H1 (cell line): ENCODE results near the gene FBXO34. TPM values are rescaled to one million over a fixed set of nuclear protein-coding genes. Genes with fewer than 3 reads are reported as not detected.

Experiments used
- CTCF ChIA-PET: fragments of 300-600 bp; sonication (Branson Sonifier 250); formaldehyde crosslinking; loops from one replicate; lab custom pipeline; 2021; ENCODE audit not compliant: partially characterized antibody; lab: Charles Lee
- POLR2A ChIA-PET: fragments of 300-600 bp; sonication (Branson Sonifier 250); formaldehyde crosslinking; loops from one replicate; lab custom pipeline; 2021; ENCODE audit warnings: inconsistent platforms; ENCODE audit not compliant: partially characterized antibody; lab: Charles Lee
- DNase-seq, 2 experiments: peaks; one replicate each; pipeline versions ENCODE4 v3.0.0 to v3.0.0-alpha.2; 2010 to 2022; ENCODE audit warnings: low spot score in 2 of 2, low read depth in 1 of 2, mixed read lengths in 1 of 2
- FAIRE-seq: peaks from 2 replicates; lab custom pipeline; 2011; peaks lifted over from hg19 to GRCh38; lab: Jason Lieb, UNC
- H2AFZ ChIP-seq: 2 replicates; pipeline ENCODE4 v1.8.1; 2012; ENCODE audit warnings: low read length, inconsistent platforms
- H2AK5ac ChIP-seq: 2 replicates; pipeline ENCODE4 v1.6.1; 2013; ENCODE audit warnings: low read depth, low read length
- H2BK120ac ChIP-seq: replicated peaks from 2 replicates; pipeline ENCODE3; 2013; ENCODE audit warnings: low read depth, low read length, inconsistent platforms
- H2BK12ac ChIP-seq: 2 replicates; pipeline ENCODE4 v1.6.1; 2013; ENCODE audit warnings: low read depth, low read length
- H2BK15ac ChIP-seq: 2 replicates; pipeline ENCODE4 v1.6.1; 2013; ENCODE audit warnings: low read length
- H2BK20ac ChIP-seq: 2 replicates; pipeline ENCODE4 v1.6.1; 2013; ENCODE audit warnings: low read length
- H2BK5ac ChIP-seq: 2 replicates; pipeline ENCODE4 v1.6.1; 2013; ENCODE audit warnings: low read depth, low read length
- H3K14ac ChIP-seq: 2 replicates; pipeline ENCODE4 v1.6.1; 2013; ENCODE audit warnings: inconsistent platforms; ENCODE audit not compliant: insufficient read length
- H3K18ac ChIP-seq: 2 replicates; pipeline ENCODE4 v1.6.1; 2013; ENCODE audit warnings: low read length; ENCODE audit errors: extremely low read depth
- H3K23ac ChIP-seq: 2 replicates; pipeline ENCODE4 v1.6.1; 2013; ENCODE audit warnings: inconsistent platforms; ENCODE audit not compliant: insufficient read length
- H3K23me2 ChIP-seq: 2 replicates; pipeline ENCODE4 v1.6.1; 2013; ENCODE audit warnings: low read depth, low read length
- H3K27ac ChIP-seq: 2 replicates; pipeline ENCODE4 v1.6.1; 2011; ENCODE audit warnings: low read depth, low read length, inconsistent platforms
- H3K27me3 ChIP-seq, 4 experiments: replicated peaks in 1 of 4; 1 replicate in 1 of 4; 2 replicates in 3 of 4; pipeline versions ENCODE4 v1.6.1 to v1.8.1; 2011 to 2013; ENCODE audit warnings: low read length in 3 of 4, mild to moderate bottlenecking in 3 of 4, inconsistent platforms in 2 of 4, mixed read lengths in 2 of 4, moderate library complexity in 1 of 4; ENCODE audit not compliant: control insufficient read depth in 3 of 4, insufficient read depth in 3 of 4; ENCODE audit errors: extremely low read depth in 1 of 4
- H3K36me3 ChIP-seq, 4 experiments: 2 replicates each; pipeline versions ENCODE4 v1.6.1 to v1.8.1; 2011 to 2013; ENCODE audit warnings: mild to moderate bottlenecking in 4 of 4, low read length in 3 of 4, moderate library complexity in 2 of 4, control low read depth in 1 of 4, inconsistent platforms in 1 of 4; ENCODE audit not compliant: insufficient read depth in 4 of 4, control insufficient read depth in 2 of 4
- H3K4ac ChIP-seq: replicated peaks from 2 replicates; pipeline ENCODE3; 2013; ENCODE audit warnings: low read length, low read depth, mixed read lengths, inconsistent platforms; ENCODE audit not compliant: insufficient read length
- H3K4me1 ChIP-seq, 4 experiments: replicated peaks in 1 of 4; 1 replicate in 1 of 4; 2 replicates in 3 of 4; pipeline versions ENCODE4 v1.6.1 to v1.8.1; 2011 to 2013; ENCODE audit warnings: low read length in 3 of 4, inconsistent platforms in 2 of 4, mixed read lengths in 1 of 4; ENCODE audit not compliant: insufficient read depth in 4 of 4, control insufficient read depth in 3 of 4
- H3K4me2 ChIP-seq, 2 experiments: 2 replicates each; pipeline versions ENCODE4 v1.6.1 to v1.8.1; 2011 to 2013; ENCODE audit warnings: low read depth in 2 of 2, low read length in 2 of 2, control low read depth in 1 of 2, inconsistent platforms in 1 of 2, mild to moderate bottlenecking in 1 of 2; ENCODE audit not compliant: insufficient read depth in 1 of 2
- H3K4me3 ChIP-seq, 4 experiments: fragments of 200-600, 300-600 bp in 1 of 4; sonication (generic), shearing (Covaris generic), sonication (Bioruptor Twin) in 1 of 4; 2 replicates each; pipeline versions ENCODE4 v1.5.1 to v1.8.1; 2011 to 2016; ENCODE audit warnings: low read length in 4 of 4, low read depth in 3 of 4, control low read depth in 2 of 4, inconsistent platforms in 2 of 4, mild to moderate bottlenecking in 2 of 4, mixed read lengths in 1 of 4, moderate library complexity in 1 of 4; ENCODE audit not compliant: insufficient read depth in 2 of 4; ENCODE audit errors: extremely low read depth in 1 of 4
- H3K56ac ChIP-seq: replicated peaks from 2 replicates; pipeline ENCODE3; 2013; ENCODE audit warnings: low read depth, mild to moderate bottlenecking, mixed read lengths, low read length, inconsistent platforms; ENCODE audit not compliant: insufficient read length
- H3K79me1 ChIP-seq: 2 replicates; pipeline ENCODE4 v1.6.1; 2013; ENCODE audit warnings: low read depth, low read length, control low read depth
- H3K79me2 ChIP-seq, 2 experiments: 2 replicates each; pipeline versions ENCODE4 v1.6.1 to v1.8.1; 2012 to 2013; ENCODE audit warnings: low read length in 2 of 2, mild to moderate bottlenecking in 2 of 2, inconsistent platforms in 1 of 2; ENCODE audit not compliant: insufficient read depth in 2 of 2, control insufficient read depth in 1 of 2
- H3K9ac ChIP-seq, 4 experiments: replicated peaks in 1 of 4; 1 replicate in 1 of 4; 2 replicates in 3 of 4; pipeline versions ENCODE4 v1.6.1 to v1.8.1; 2011 to 2013; ENCODE audit warnings: low read depth in 3 of 4, low read length in 3 of 4, control low read depth in 2 of 4, mild to moderate bottlenecking in 2 of 4, moderate library complexity in 2 of 4, inconsistent platforms in 1 of 4; ENCODE audit errors: extremely low read depth in 1 of 4
- H3K9me3 ChIP-seq, 2 experiments: 2 replicates each; pipeline versions ENCODE4 v1.6.1 to v1.8.1; 2012 to 2013; ENCODE audit warnings: mild to moderate bottlenecking in 2 of 2, moderate library complexity in 2 of 2, control low read depth in 1 of 2, inconsistent platforms in 1 of 2, low read depth in 1 of 2, low read length in 1 of 2, mixed read lengths in 1 of 2; ENCODE audit not compliant: insufficient read depth in 2 of 2
- H4K20me1 ChIP-seq, 2 experiments: replicated peaks in 1 of 2; 2 replicates each; pipeline versions ENCODE3 to v1.8.1; 2011 to 2013; ENCODE audit warnings: inconsistent platforms in 2 of 2, low read length in 2 of 2, mild to moderate bottlenecking in 1 of 2; ENCODE audit not compliant: insufficient read depth in 2 of 2, control insufficient read depth in 1 of 2
- H4K5ac ChIP-seq: 2 replicates; pipeline ENCODE4 v1.6.1; 2013; ENCODE audit warnings: low read length, low read depth, mixed read lengths, inconsistent platforms; ENCODE audit not compliant: insufficient read length
- H4K8ac ChIP-seq: 2 replicates; pipeline ENCODE4 v1.8.0; 2013; ENCODE audit warnings: mild to moderate bottlenecking, moderate library complexity, low read length, inconsistent platforms; ENCODE audit not compliant: insufficient read depth; ENCODE audit errors: extremely low read depth
- H4K91ac ChIP-seq: replicated peaks from 2 replicates; pipeline ENCODE3; 2013; ENCODE audit warnings: low read length, mixed read lengths, inconsistent platforms; ENCODE audit not compliant: insufficient read length
- ATF2 ChIP-seq: IDR thresholded peaks from 2 replicates; pipeline ENCODE4 v1.6.1; 2012; ENCODE audit warnings: low read length, inconsistent platforms
- RFX5 ChIP-seq: IDR thresholded peaks from 2 replicates; pipeline ENCODE4 v1.6.1; 2011; ENCODE audit warnings: low read depth, low read length, improper control_type of control experiment, borderline replicate concordance
- WGBS, 2 experiments: shearing (Covaris generic) in 1 of 2; methylation state at CpG; one replicate each; pipeline versions ENCODE4 v1.1.6 to v1.1.7; 2013 to 2015; ENCODE audit warnings: low lambda C conversion rate in 2 of 2, mixed read lengths in 2 of 2, inconsistent platforms in 1 of 2, low coverage in 1 of 2, missing lambda C conversion rate in 1 of 2; ENCODE audit not compliant: insufficient replicate concordance in 2 of 2, insufficient coverage in 1 of 2, insufficient read length in 1 of 2; ENCODE audit errors: extremely low coverage in 1 of 2, missing lambda C conversion rate in 1 of 2; 5-methylcytosine and 5-hydroxymethylcytosine counted together
- polyA plus RNA-seq, 7 experiments: library from polyadenylated mRNA; depleted of rRNA in 3 of 7; stranded (reverse) in 5 of 7; unstranded in 2 of 7; fragments of >200 nt in 5 of 7; fragments of 200-250 nt in 2 of 7; gene quantifications; 1 replicate in 5 of 7; 2 replicates in 1 of 7; 4 replicates in 1 of 7; pipeline versions ENCODE4 v1.2.1 to v1.2.3, GENCODE V29; 2011 to 2013; ENCODE audit warnings: missing spikeins in 2 of 7, mixed read lengths in 2 of 7
- total RNA-seq: library from RNA; stranded (reverse); fragmentation: NEBNext Ultra II Directional; extraction: Animal tissue kit (Norgen Biotek cat#: 25700); gene quantifications from 2 replicates; pipeline ENCODE4 v1.2.1, GENCODE V29; 2021

FBXO34 gene
- total and polyA plus RNA-seq, 2 of the 8 experiments (the other 6 are each of a cell fraction or from before 2014, with no cell fraction given), result 7.0 to 14.4 TPM

GRCh38 chr14:55351111-55351510 lies 79.9 kb downstream of the FBXO34 start:
- Histone ChIP-seq H2BK12ac (no peak overlapping the region), H2AK5ac (no peak overlapping the region), H2BK5ac (no peak overlapping the region), H3K4me3 (no peak overlapping the region), H4K20me1 (peaks cover 0 to 9% of the 10 kb centered on the region in 2 experiments), H3K9me3 (no peaks in the 10 kb centered on the region), H3K36me3 (peaks cover 0 to 12% (median 4%) of the 10 kb centered on the region in 4 experiments; a peak in 4 of 8 replicates), H3K56ac (no peak overlapping the region), H2AFZ (no peak overlapping the region), H2BK120ac (no peak overlapping the region), H3K18ac (no peak overlapping the region), H3K14ac (no peak overlapping the region), H3K4me2 (no peak overlapping the region), H3K23me2 (no peaks in the 10 kb centered on the region), H3K9ac (peak overlapping the region in 1 of 4 experiments; percentile 8; a peak in 1 of 7 replicates), H2BK15ac (no peak overlapping the region), H3K27me3 (peaks cover 0 to 2% (median 0%) of the 10 kb centered on the region in 4 experiments; a peak in 1 of 7 replicates), H3K27ac (no peak overlapping the region), H4K91ac (no peak overlapping the region), H3K79me2 (peaks cover 0 to 10% of the 10 kb centered on the region in 2 experiments; a peak in 2 of 4 replicates)
- DNase-seq (peak in 1 of 2 experiments; percentile 34), FAIRE-seq (no peak)
- POLR2A ChIA-PET, result interaction anchor here (0.6 kb wide), 1 partner anchor 66 kb away, joined by 4 read pairs; no protein-coding TSS in a partner anchor
- no peak for TF ChIP-seq RFX5
- no peak for TF ChIP-seq ATF2
- TF ChIP-seq, all 59 proteins: peak for 0
- CTCF ChIA-PET, result interaction anchor here (0.6 to 2.5 kb wide), 12 partner anchors 9 to 271 kb away, joined by 3 to 10 read pairs (median 4); partner anchors contain the start of gene FBXO34
- 95% methylated on average over 9 of the region's 9 CpGs; no CpG with 5 or more reads in 1 of the 2 experiments for WGBS, 2 experiments
- Histone ChIP-seq H4K8ac (no peak overlapping the region), H3K23ac (no peak overlapping the region), H3K4ac (no peak overlapping the region), H3K79me1 (peaks cover 2% of the 10 kb centered on the region; the same call in 1 of the 2 replicates), H2BK20ac (no peak overlapping the region), H4K5ac (no peak overlapping the region), H3K4me1 (no peaks in the 10 kb centered on the region)
